IMR-90 (cell line): ENCODE results near the gene HAUS7. TPM values are rescaled to one million over a fixed set of nuclear protein-coding genes. Genes with fewer than 3 reads are reported as not detected.

Experiments used
- ATAC-seq: fragments of 200-7000 bp; cut with Tn5 transposase; 2 replicates; pipeline ENCODE4 v1.9.1; 2020; ENCODE audit warnings: low read depth, mild to moderate bottlenecking, moderate library complexity
- BruUV-seq: library from RNA; stranded (reverse); fragments of 400-500 nt; replicated peaks from 2 replicates; lab custom pipeline; 2021; lab: Mats Ljungman, UMichigan
- CTCF ChIA-PET: fragments of 300-600 bp; formaldehyde crosslinking; extraction: SDS; loops from one replicate; lab custom pipeline; 2021; ENCODE audit warnings: antibody characterized with exemption; lab: Yijun Ruan, JAX
- POLR2A ChIA-PET: fragments of 300-600 bp; sonication (Branson Sonifier 250); formaldehyde crosslinking; loops from one replicate; lab custom pipeline; 2022; ENCODE audit warnings: antibody characterized with exemption; ENCODE audit not compliant: unreplicated experiment; lab: Charles Lee
- DNase-seq: peaks from one replicate; pipeline ENCODE4 v3.0.0; 2013
- H2AFZ ChIP-seq: replicated peaks from 2 replicates; pipeline ENCODE3; 2013; ENCODE audit warnings: low read length, mild to moderate bottlenecking; ENCODE audit not compliant: poor library complexity
- H2AK5ac ChIP-seq: 2 replicates; pipeline ENCODE4 v1.6.1; 2013; ENCODE audit warnings: low read depth, low read length, inconsistent platforms
- H2AK9ac ChIP-seq: replicated peaks from 2 replicates; pipeline ENCODE3; 2013; ENCODE audit warnings: mild to moderate bottlenecking, low read depth, low read length, moderate library complexity; ENCODE audit not compliant: poor library complexity
- H2BK120ac ChIP-seq: 2 replicates; pipeline ENCODE4 v1.6.1; 2013; ENCODE audit warnings: low read depth, low read length, inconsistent platforms
- H2BK15ac ChIP-seq: 3 replicates; pipeline ENCODE4 v1.6.1; 2013; ENCODE audit warnings: low read depth, low read length, inconsistent platforms
- H2BK20ac ChIP-seq: 2 replicates; pipeline ENCODE4 v1.6.1; 2013; ENCODE audit warnings: low read depth, mild to moderate bottlenecking, inconsistent platforms, low read length, moderate library complexity
- H2BK5ac ChIP-seq: 2 replicates; pipeline ENCODE4 v1.6.1; 2013; ENCODE audit warnings: mild to moderate bottlenecking, low read depth, low read length, inconsistent platforms; ENCODE audit not compliant: poor library complexity, severe bottlenecking
- H3K14ac ChIP-seq: replicated peaks from 2 replicates; pipeline ENCODE4 v1.6.1; 2013; ENCODE audit warnings: low read depth, low read length, inconsistent platforms
- H3K18ac ChIP-seq: 2 replicates; pipeline ENCODE4 v1.6.1; 2013; ENCODE audit warnings: low read depth, low read length, control low read depth
- H3K23ac ChIP-seq: 2 replicates; pipeline ENCODE4 v1.6.1; 2013; ENCODE audit warnings: low read depth, low read length, inconsistent platforms
- H3K27ac ChIP-seq: 2 replicates; pipeline ENCODE4 v1.5.1; 2013; ENCODE audit warnings: mild to moderate bottlenecking, control low read depth, low read length; ENCODE audit not compliant: insufficient read depth
- H3K27me3 ChIP-seq: 2 replicates; pipeline ENCODE4 v1.6.1; 2013; ENCODE audit warnings: low read length; ENCODE audit not compliant: control insufficient read depth, insufficient read depth
- H3K36me3 ChIP-seq: 2 replicates; pipeline ENCODE4 v1.6.1; 2013; ENCODE audit warnings: low read length, mixed read lengths; ENCODE audit not compliant: control insufficient read depth, insufficient read depth
- H3K4ac ChIP-seq: 2 replicates; pipeline ENCODE4 v1.6.1; 2013; ENCODE audit warnings: low read depth, low read length, inconsistent platforms
- H3K4me1 ChIP-seq: 2 replicates; pipeline ENCODE4 v1.6.1; 2013; ENCODE audit warnings: low read length, mixed read lengths; ENCODE audit not compliant: control insufficient read depth, insufficient read depth
- H3K4me2 ChIP-seq: 2 replicates; pipeline ENCODE4 v1.6.1; 2013; ENCODE audit warnings: low read depth, mild to moderate bottlenecking, control low read depth, low read length, moderate library complexity
- H3K4me3 ChIP-seq: 2 replicates; pipeline ENCODE4 v1.5.1; 2013; ENCODE audit warnings: low read depth, mild to moderate bottlenecking, control low read depth, low read length, moderate library complexity; ENCODE audit not compliant: insufficient read depth
- H3K56ac ChIP-seq: 2 replicates; pipeline ENCODE4 v1.6.1; 2013; ENCODE audit warnings: low read length, inconsistent platforms; ENCODE audit not compliant: insufficient read depth; ENCODE audit errors: extremely low read depth
- H3K79me1 ChIP-seq, 2 experiments: 2 replicates each; pipeline ENCODE4 v1.6.1; 2013; ENCODE audit warnings: low read length in 2 of 2, inconsistent platforms in 1 of 2, low read depth in 1 of 2
- H3K9ac ChIP-seq: 2 replicates; pipeline ENCODE4 v1.6.1; 2013; ENCODE audit warnings: low read depth, low read length, control low read depth
- H3K9me1 ChIP-seq: 2 replicates; pipeline ENCODE4 v1.6.1; 2013; ENCODE audit warnings: low read length, inconsistent platforms; ENCODE audit not compliant: insufficient read depth
- H3K9me3 ChIP-seq: 2 replicates; pipeline ENCODE4 v1.6.1; 2013; ENCODE audit warnings: low read length; ENCODE audit not compliant: control insufficient read depth, insufficient read depth
- H4K20me1 ChIP-seq: 2 replicates; pipeline ENCODE4 v1.6.1; 2013; ENCODE audit warnings: low read length, inconsistent platforms; ENCODE audit not compliant: insufficient read depth
- H4K5ac ChIP-seq: 2 replicates; pipeline ENCODE4 v1.6.1; 2013; ENCODE audit warnings: mild to moderate bottlenecking, low read depth, low read length, control low read depth
- H4K8ac ChIP-seq, 2 experiments: 2 replicates each; pipeline ENCODE4 v1.6.1; 2013; ENCODE audit warnings: low read depth in 2 of 2, low read length in 2 of 2, control low read depth in 1 of 2, inconsistent platforms in 1 of 2
- H4K91ac ChIP-seq: 2 replicates; pipeline ENCODE4 v1.6.1; 2013; ENCODE audit warnings: low read depth, low read length, inconsistent platforms; ENCODE audit not compliant: insufficient read depth
- BHLHE40 ChIP-seq: fragments of 150-350 bp; IDR thresholded peaks from 2 replicates; pipeline ENCODE4 v1.6.1; 2016; ENCODE audit warnings: mild to moderate bottlenecking, low read depth, low read length
- CEBPB ChIP-seq: IDR thresholded peaks from 2 replicates; pipeline ENCODE4 v1.6.1; 2012; ENCODE audit warnings: low read depth, low read length, improper control_type of control experiment
- CHD1 ChIP-seq: IDR thresholded peaks from 2 replicates; pipeline ENCODE4 v1.6.1; 2012; ENCODE audit warnings: low read depth, low read length, improper control_type of control experiment
- FOS ChIP-seq: fragments of 150-350 bp; IDR thresholded peaks from 2 replicates; pipeline ENCODE4 v1.6.1; 2016; ENCODE audit warnings: low read depth, low read length
- MAFK ChIP-seq: IDR thresholded peaks from 2 replicates; pipeline ENCODE4 v1.6.1; 2012; ENCODE audit warnings: low read depth, low read length, improper control_type of control experiment
- POLR2A ChIP-seq: IDR thresholded peaks from 2 replicates; pipeline ENCODE4 v1.6.1; 2012; ENCODE audit warnings: mild to moderate bottlenecking, low read depth, low read length
- RAD21 ChIP-seq: IDR thresholded peaks from 2 replicates; pipeline ENCODE4 v1.6.1; 2012; ENCODE audit warnings: low read length, improper control_type of control experiment
- RCOR1 ChIP-seq: IDR thresholded peaks from 2 replicates; pipeline ENCODE4 v1.6.1; 2012; ENCODE audit warnings: mild to moderate bottlenecking, low read length, improper control_type of control experiment; ENCODE audit not compliant: insufficient replicate concordance
- WGBS, 2 experiments: methylation state at CpG; one replicate each; pipeline versions ENCODE4 v1.1.5 to v1.1.7; 2013; ENCODE audit warnings: missing lambda C conversion rate in 2 of 2; ENCODE audit not compliant: insufficient read length in 1 of 2; ENCODE audit errors: extremely low coverage in 2 of 2; 5-methylcytosine and 5-hydroxymethylcytosine counted together
- dilution Hi-C: fragments of 300-500 bp; cut with HindIII; formaldehyde crosslinking; loops from one replicate; pipeline ENCODE4 v1.14.3; 2018; ENCODE audit warnings: low sequenced_read_pairs; ENCODE audit not compliant: unreplicated experiment
- in situ Hi-C: fragments of 300-500 bp; cut with MboI; formaldehyde crosslinking; loops from 3 replicates; pipeline ENCODE4 v1.14.3; 2019; ENCODE audit warnings: low sequenced_read_pairs, inconsistent platforms, mixed read lengths
- intact Hi-C: fragments of 100-400 bp; cut with micrococcal nuclease; formaldehyde crosslinking; loops from 2 replicates; pipeline ENCODE4 v1.10.0; 2022
- polyA plus RNA-seq, 3 experiments: library from polyadenylated mRNA; depleted of rRNA; stranded (reverse); fragments of >200 nt; gene quantifications; 2 replicates each; pipeline ENCODE4 v1.2.3, GENCODE V29; 2012; ENCODE audit warnings: low replicate concordance in 1 of 3
- total RNA-seq: library from RNA; depleted of rRNA; stranded (reverse); fragments of >200 nt; gene quantifications from 2 replicates; pipeline ENCODE4 v1.2.3, GENCODE V29; 2012
- TF ChIP-seq, protein P1 (sequence below): conservative IDR thresholded peaks from 2 replicates; pipeline ENCODE4 v1.5.1; 2012; ENCODE audit warnings: mild to moderate bottlenecking, low read depth, low read length, improper control_type of control experiment
- TF ChIP-seq, protein P2 (sequence below): fragments of 150-350 bp; IDR thresholded peaks from 2 replicates; pipeline ENCODE4 v1.6.1; 2017; ENCODE audit warnings: mild to moderate bottlenecking, antibody characterized with exemption, low read length, low read depth

HAUS7 gene
- total and polyA plus RNA-seq, 2 of the 4 experiments (the other 2 are of a cell fraction): 10.8 to 25.9 TPM

DNA sequence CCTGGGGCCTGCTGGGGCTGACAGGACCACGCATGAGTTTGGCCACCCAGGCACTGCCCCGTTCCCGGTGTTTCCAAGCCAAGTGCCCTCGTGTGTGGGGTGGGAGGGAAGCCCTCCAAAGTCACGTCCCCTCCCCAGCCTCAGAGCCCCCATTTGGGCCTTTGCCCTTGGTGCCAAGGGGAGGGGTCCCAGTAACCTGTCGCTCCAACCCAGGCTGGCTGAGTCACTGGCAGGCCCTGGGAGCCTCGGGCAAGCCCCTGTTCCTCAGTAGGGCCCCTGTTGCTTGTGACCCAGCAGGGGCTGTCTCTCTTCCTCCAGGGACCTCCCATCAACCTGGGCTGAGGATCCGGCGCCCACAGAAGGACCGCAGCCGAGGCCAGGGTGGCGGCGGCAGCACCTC, 10.7 kb upstream of the HAUS7 start:
- BruUV-seq: no TSS peak
- ChIA-PET POLR2A (no interaction called here), CTCF (no interaction called here)
- Histone ChIP-seq H2AK5ac (no peak overlapping the region), H2BK15ac (no peak overlapping the region), H3K4me3 (no peak overlapping the region), H3K9me1 (peaks cover 15% of the 10 kb centered on the region), H3K23ac (no peak overlapping the region), H3K79me1 (peaks cover 0 to 5% of the 10 kb centered on the region in 2 experiments; a peak in 1 of 4 replicates), H2AFZ (no peak overlapping the region), H3K18ac (no peak overlapping the region), H3K36me3 (no peaks in the 10 kb centered on the region), H3K4me2 (no peak overlapping the region), H4K91ac (no peak overlapping the region), H3K9ac (no peak overlapping the region), H2AK9ac (no peak overlapping the region), H3K56ac (no peak overlapping the region), H4K8ac (no peak overlapping the region), H3K4me1 (peaks cover 16% of the 10 kb centered on the region), H2BK5ac (no peak overlapping the region), H2BK120ac (no peak overlapping the region), H3K14ac (no peak overlapping the region), H3K27me3 (no peaks in the 10 kb centered on the region), H3K27ac (no peak overlapping the region), H2BK20ac (no peak overlapping the region), H3K9me3 (no peaks in the 10 kb centered on the region), H4K5ac (no peak overlapping the region), H3K4ac (no peak overlapping the region), H4K20me1 (no peaks in the 10 kb centered on the region)
- WGBS, 2 experiments: 93% methylated on average over 3 of the region's 13 CpGs; no CpG with 5 or more reads in 1 of the 2 experiments
- ATAC-seq (no peak), DNase-seq (no peak)
- intact Hi-C loops (no loop called here), dilution Hi-C loops (no loop called here), in situ Hi-C loops (no loop called here)
- TF ChIP-seq, protein P1, sequence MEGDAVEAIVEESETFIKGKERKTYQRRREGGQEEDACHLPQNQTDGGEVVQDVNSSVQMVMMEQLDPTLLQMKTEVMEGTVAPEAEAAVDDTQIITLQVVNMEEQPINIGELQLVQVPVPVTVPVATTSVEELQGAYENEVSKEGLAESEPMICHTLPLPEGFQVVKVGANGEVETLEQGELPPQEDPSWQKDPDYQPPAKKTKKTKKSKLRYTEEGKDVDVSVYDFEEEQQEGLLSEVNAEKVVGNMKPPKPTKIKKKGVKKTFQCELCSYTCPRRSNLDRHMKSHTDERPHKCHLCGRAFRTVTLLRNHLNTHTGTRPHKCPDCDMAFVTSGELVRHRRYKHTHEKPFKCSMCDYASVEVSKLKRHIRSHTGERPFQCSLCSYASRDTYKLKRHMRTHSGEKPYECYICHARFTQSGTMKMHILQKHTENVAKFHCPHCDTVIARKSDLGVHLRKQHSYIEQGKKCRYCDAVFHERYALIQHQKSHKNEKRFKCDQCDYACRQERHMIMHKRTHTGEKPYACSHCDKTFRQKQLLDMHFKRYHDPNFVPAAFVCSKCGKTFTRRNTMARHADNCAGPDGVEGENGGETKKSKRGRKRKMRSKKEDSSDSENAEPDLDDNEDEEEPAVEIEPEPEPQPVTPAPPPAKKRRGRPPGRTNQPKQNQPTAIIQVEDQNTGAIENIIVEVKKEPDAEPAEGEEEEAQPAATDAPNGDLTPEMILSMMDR: no peak
- TF ChIP-seq, protein P2, sequence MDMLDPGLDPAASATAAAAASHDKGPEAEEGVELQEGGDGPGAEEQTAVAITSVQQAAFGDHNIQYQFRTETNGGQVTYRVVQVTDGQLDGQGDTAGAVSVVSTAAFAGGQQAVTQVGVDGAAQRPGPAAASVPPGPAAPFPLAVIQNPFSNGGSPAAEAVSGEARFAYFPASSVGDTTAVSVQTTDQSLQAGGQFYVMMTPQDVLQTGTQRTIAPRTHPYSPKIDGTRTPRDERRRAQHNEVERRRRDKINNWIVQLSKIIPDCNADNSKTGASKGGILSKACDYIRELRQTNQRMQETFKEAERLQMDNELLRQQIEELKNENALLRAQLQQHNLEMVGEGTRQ: no peak
- TF ChIP-seq CHD1: no peak
- no peak for TF ChIP-seq BHLHE40
- TF ChIP-seq MAFK: no peak
- TF ChIP-seq CEBPB: no peak
- no peak for TF ChIP-seq POLR2A
- TF ChIP-seq FOS: no peak
- no peak for TF ChIP-seq RCOR1
- no peak for TF ChIP-seq RAD21
